Adrenal gland (tissue), 12 donors: ENCODE data around the gene SCCPDH. TPM values are rescaled to one million over a fixed set of nuclear protein-coding genes. Genes with fewer than 3 reads are reported as not detected.

ENCODE experiments used
- DNase-seq, 7 donors: peaks; one replicate each; pipeline ENCODE4 v3.0.0-alpha.2; 2019 to 2020
- H3K27ac ChIP-seq, 5 donors: fragments of 200-600 bp; sonication (generic) in 4 of 5; 1 replicate in 3 of 5; 2 replicates in 2 of 5; pipeline versions ENCODE4 v1.5.1 to v1.8.0; 2016 to 2020; ENCODE audit warnings: mild to moderate bottlenecking in 1 of 5
- H3K27me3 ChIP-seq: fragments of 200-600 bp; 2 replicates; pipeline ENCODE4 v1.8.0; 2021
- H3K36me3 ChIP-seq, 2 donors: fragments of 200-600 bp; replicated peaks in 1 of 2; 1 replicate in 1 of 2; 2 replicates in 1 of 2; pipeline versions ENCODE4 v1.5.1 to v1.8.0; 2018 to 2022
- H3K4me1 ChIP-seq, 2 donors: fragments of 200-600 bp; replicated peaks in 1 of 2; 1 replicate in 1 of 2; 2 replicates in 1 of 2; pipeline versions ENCODE4 v1.5.1 to v1.8.0; 2018 to 2021
- H3K4me3 ChIP-seq, 4 donors: fragments of 200-600 bp; sonication (generic) in 3 of 4; one replicate each; pipeline ENCODE4 v1.5.1; 2016 to 2018
- H3K9me3 ChIP-seq, 3 donors: fragments of 200-600 bp; sonication (generic) in 1 of 3; replicated peaks in 1 of 3; 1 replicate in 2 of 3; 2 replicates in 1 of 3; pipeline versions ENCODE4 v1.5.1 to v1.8.0; 2016 to 2021
- CTCF ChIP-seq, 6 experiments: fragments of 450-650 bp in 4 of 6; fragments of 200-600 bp in 2 of 6; sonication (generic) in 1 of 6; IDR thresholded peaks; 1 replicate in 5 of 6; 2 replicates in 1 of 6; pipeline versions ENCODE4 v1.5.1 to v1.8.0; 2016 to 2021; ENCODE audit warnings: antibody characterized with exemption in 6 of 6, mild to moderate bottlenecking in 2 of 6, moderate library complexity in 1 of 6
- POLR2A ChIP-seq, 2 donors: fragments of 450-650 bp; IDR thresholded peaks; one replicate each; pipeline ENCODE4 v1.6.1; 2017; ENCODE audit warnings: antibody characterized with exemption in 2 of 2, mild to moderate bottlenecking in 2 of 2, moderate library complexity in 1 of 2
- WGBS, 4 donors: extraction: QIAGEN DNeasy Blood & Tissue Kit in 2 of 4; methylation state at CpG; one replicate each; pipeline versions ENCODE4 v1.1.5 to v1.1.7; 2013 to 2017; 5-methylcytosine and 5-hydroxymethylcytosine counted together
- intact Hi-C, 2 donors: fragments of 100-400 bp; cut with DNase I; formaldehyde crosslinking; loops; one replicate each; pipeline versions ENCODE4 v1.14.1 to v1.15.0; 2022 to 2023
- polyA plus RNA-seq, 3 donors: library from polyadenylated mRNA; stranded (reverse); fragments of 200-250 nt in 2 of 3; fragments of 350-450 nt in 1 of 3; fragmentation: Illumina TruSeq in 1 of 3; extraction: RNeasy Lipid Tissue Mini Kit (QIAGEN cat#74804) in 1 of 3; gene quantifications; one replicate each; pipeline ENCODE4 v1.2.3, GENCODE V29; 2013 to 2014
- total RNA-seq, 9 donors: library from RNA; depleted of rRNA in 4 of 9; stranded (reverse); fragments of >200 nt in 4 of 9; fragments of 120-200 nt in 1 of 9; fragmentation: NEBNext Ultra II Directional in 1 of 9; extraction: Animal tissue kit (Norgen Biotek cat#: 25700) in 1 of 9; gene quantifications; one replicate each; pipeline versions ENCODE4 v1.1.0 to v1.2.4, GENCODE V29; 2013 to 2023
- donor health status: healthy with polysubstance abuse.
- donor health status: Bipolar disorder and iron deficiency.
- donor health status: DM: yes; HTN: yes; CAD: no.
- donor health status: DM: no; HTN: no; CAD: no.
- donor health status: DM: no; HTN: no; CAD: no.
- donor health status: DM: yes; HTN: yes; CAD: no.

Gene SCCPDH
- total and polyA plus RNA-seq, 12 donors = 12.0 to 180 (median 60.7) TPM

GRCh38 chr1:246695136-246695535 is 29.1 kb upstream of the SCCPDH start:
- DNase-seq = peak; percentile 51 to 80 (median 74)
- Histone ChIP-seq H3K27ac (peak overlapping the region in 2 of 5 donors; percentile 26 to 61), H3K36me3 (no peaks in the 10 kb centered on the region), H3K4me3 (no peak overlapping the region), H3K4me1 (peaks cover 3 to 7% of the 10 kb centered on the region in 2 donors), H3K27me3 (no peaks in the 10 kb centered on the region), H3K9me3 (no peaks in the 10 kb centered on the region)
- intact Hi-C loops = loop anchor here in 1 of 2 donors (5.0 kb wide), 1 partner anchor 188 kb away; the partner anchor contains the start of gene SMYD3
- WGBS, 4 donors = 44 to 59% (median 49%) methylated on average over 3 of the region's 3 CpGs
- TF ChIP-seq CTCF (IDR thresholded peaks at IDR 0.05) (no peak), POLR2A (IDR thresholded peaks at IDR 0.05) (no peak)

- Histone ChIP-seq H3K4me1 (peaks cover 3 to 7% of the 10 kb centered on the region in 2 donors), H3K9me3 (no peaks in the 10 kb centered on the region), H3K4me3 (no peak overlapping the region), H3K27ac (peak overlapping the region in 2 of 5 donors; percentile 21 to 26), H3K27me3 (no peaks in the 10 kb centered on the region), H3K36me3 (no peaks in the 10 kb centered on the region)
- intact Hi-C loops = loop anchor here in 1 of 2 donors (5.0 kb wide), 1 partner anchor 188 kb away; the partner anchor contains the start of gene SMYD3
- TF ChIP-seq POLR2A (IDR thresholded peaks at IDR 0.05) (no peak), CTCF (IDR thresholded peaks at IDR 0.05) (no peak)
- no peak for DNase-seq
- 84 to 94% (median 87%) methylated on average over 5 of the region's 5 CpGs for WGBS, 4 donors
These were observed 28.5 kb upstream of the SCCPDH start for GRCh38 chr1:246695666-246696065.

- peak overlapping the region in 1 of 4 donors; percentile 48 for H3K4me3 ChIP-seq
- 75 to 87% (median 81%) methylated on average over 8 of the region's 8 CpGs for WGBS, 4 donors
- H3K36me3 ChIP-seq = no peaks in the 10 kb centered on the region
- H3K4me1 ChIP-seq = peaks cover 3 to 7% of the 10 kb centered on the region in 2 donors
- no peaks in the 10 kb centered on the region for H3K9me3 ChIP-seq
- peak overlapping the region in 3 of 5 donors; percentile 35 to 46 (median 45) for H3K27ac ChIP-seq
- TF ChIP-seq POLR2A (IDR thresholded peaks at IDR 0.05) = no peak
- no peak for TF ChIP-seq CTCF (IDR thresholded peaks at IDR 0.05)
- DNase-seq = no peak
- intact Hi-C loops = loop anchor here in 1 of 2 donors (5.0 kb wide), 1 partner anchor 191 kb away; the partner anchor contains the start of gene SMYD3
- H3K27me3 ChIP-seq = no peaks in the 10 kb centered on the region
These were observed 25.6 kb upstream of the SCCPDH start for GRCh38 chr1:246698466-246699094.

- no peaks in the 10 kb centered on the region for H3K9me3 ChIP-seq
- H3K27ac ChIP-seq = peak overlapping the region in 3 of 5 donors; percentile 35 to 46 (median 45)
- intact Hi-C loops = loop anchor here in 1 of 2 donors (5.0 kb wide), 1 partner anchor 192 kb away; the partner anchor contains the start of gene SMYD3
- H3K4me3 ChIP-seq = peak overlapping the region in 1 of 4 donors; percentile 48
- H3K36me3 ChIP-seq = no peaks in the 10 kb centered on the region
- peak; percentile 88 to 96 (median 91) for DNase-seq
- H3K27me3 ChIP-seq = no peaks in the 10 kb centered on the region
- H3K4me1 ChIP-seq = peaks cover 3 to 7% of the 10 kb centered on the region in 2 donors
- peak; percentile 76 to 87 (median 83) for TF ChIP-seq CTCF (IDR thresholded peaks at IDR 0.05)
- TF ChIP-seq POLR2A (IDR thresholded peaks at IDR 0.05) = peak in 1 of 2 donors; percentile 49
- WGBS, 4 donors = 5 to 7% (median 6%) methylated on average over 18 of the region's 18 CpGs
These were observed 25.0 kb upstream of the SCCPDH start for GRCh38 chr1:246699095-246699735.
